Activated naive CD8-positive, alpha-beta T cell treated with anti-CD3 and anti-CD28 coated beads, Interleukin-2, amount 50 U/mL, for 16 hours (primary cell): ENCODE measurements around the gene TEX19.
"Not testable (repeated sequence)": the region's sequence is repeated elsewhere in the genome, so short reads cannot be mapped to it uniquely, and the experiment has no call there.

Experiments
- DNase-seq: peaks from one replicate; pipeline ENCODE4 v3.0.0-alpha.2; 2020; ENCODE audit warnings: low read depth, low spot score

TEX19 gene

DNA sequence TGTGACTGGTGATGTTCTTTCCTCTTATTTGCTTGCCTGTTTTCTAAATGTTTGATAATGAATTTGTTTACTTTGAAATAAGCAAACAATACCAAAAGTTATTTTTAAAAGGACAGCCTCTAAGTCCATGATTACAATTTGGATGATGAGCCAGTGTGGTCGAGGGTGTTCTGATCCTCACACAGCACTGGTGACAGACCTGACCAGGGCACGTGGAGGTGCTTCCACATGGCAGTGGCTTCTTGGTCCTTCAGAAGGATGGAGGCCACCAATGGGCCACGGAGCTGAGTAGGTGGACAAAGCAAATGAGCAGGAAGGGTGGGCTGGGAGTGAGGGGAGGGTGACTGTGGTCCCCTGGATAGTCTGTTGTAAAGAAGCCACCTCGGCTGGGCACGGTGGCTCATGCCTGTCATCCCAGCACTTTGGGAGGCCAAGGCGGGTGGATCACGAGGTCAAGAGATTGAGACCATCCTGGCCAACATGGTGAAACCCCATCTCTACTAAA is 4.2 kb upstream of the TEX19 start:
- no peak for DNase-seq

- no peak for DNase-seq
Observed at GRCh38 chr17:82355770-82356427, 3.1 kb upstream of the TEX19 start.

DNA sequence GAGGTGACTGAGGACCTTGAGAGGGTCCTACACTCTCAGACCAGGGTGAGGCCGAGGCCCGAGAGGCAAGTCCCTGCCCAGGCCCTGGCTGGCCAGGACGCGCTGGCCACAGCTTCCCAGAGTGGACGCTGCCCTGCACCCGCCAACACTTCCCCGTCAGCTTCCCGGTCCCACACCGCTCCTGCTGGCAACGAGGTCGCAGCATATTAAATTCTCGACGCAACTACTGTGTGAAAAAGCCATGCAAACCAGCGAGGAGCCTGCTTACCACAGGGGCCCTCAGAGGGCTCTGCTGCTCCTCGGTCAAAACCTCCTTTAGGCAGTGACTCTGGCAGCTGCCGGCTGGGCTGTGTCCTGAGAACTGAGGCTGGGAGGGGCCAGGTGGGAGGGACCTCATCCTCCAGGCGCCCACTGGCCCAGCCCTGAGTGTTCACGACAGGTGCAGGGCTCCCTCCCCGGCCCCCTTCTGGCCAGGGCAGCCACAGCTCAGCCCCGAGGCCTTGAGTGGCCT is 2.1 kb upstream of the TEX19 start:
- DNase-seq, result no peak

DNA sequence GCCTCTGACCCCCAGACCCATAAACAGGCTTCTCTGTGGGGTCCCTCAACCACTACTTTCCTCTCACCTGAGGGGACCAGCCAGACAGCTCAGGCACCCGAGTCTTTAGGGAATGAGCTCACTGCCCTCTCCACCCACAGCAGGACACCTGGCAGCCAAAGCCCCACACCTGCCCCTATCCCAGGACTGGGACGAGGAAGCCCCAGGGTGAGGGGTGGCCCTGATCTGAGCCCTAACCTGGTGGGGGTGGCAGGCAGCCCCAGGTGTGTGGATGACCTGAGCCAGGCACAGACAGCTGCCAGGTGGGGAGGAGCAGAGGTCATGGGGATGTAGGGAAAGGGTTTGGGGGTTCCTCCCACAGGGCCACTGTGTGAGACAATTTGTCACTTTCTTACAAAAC is 1.7 kb upstream of the TEX19 start:
- no peak for DNase-seq

DNA sequence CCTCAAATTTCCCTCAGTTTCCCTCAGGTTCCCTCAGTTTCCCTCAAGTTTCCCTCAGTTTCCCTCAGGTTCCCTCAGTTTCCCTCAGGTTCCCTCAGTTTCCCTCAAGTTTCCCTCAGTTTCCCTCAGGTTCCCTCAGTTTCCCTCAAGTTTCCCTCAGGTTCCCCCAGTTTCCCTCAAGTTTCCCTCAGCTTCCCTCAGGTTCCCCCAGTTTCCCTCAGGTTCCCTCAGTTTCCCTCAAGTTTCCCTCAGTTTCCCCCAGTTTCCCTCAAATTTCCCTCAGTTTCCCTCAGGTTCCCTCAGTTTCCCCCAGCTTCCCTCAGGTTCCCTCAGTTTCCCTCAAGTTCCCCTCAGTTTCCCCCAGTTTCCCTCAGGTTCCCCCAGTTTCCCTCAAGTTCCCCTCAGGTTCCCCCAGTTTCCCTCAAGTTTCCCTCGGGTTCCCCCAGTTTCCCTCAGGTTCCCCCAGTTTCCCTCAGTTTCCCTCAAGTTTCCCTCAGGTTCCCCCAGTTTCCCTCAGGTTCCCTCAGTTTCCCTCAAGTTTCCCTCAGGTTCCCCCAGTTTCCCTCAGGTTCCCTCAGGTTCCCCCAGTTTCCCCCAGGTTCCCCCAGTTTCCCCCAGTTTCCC is 516 bp downstream of the TEX19 start:
- not testable (repeated sequence) for DNase-seq

- DNase-seq, result no peak
Observed at GRCh38 chr17:82361885-82362633, 3.0 kb downstream of the TEX19 start.

DNA sequence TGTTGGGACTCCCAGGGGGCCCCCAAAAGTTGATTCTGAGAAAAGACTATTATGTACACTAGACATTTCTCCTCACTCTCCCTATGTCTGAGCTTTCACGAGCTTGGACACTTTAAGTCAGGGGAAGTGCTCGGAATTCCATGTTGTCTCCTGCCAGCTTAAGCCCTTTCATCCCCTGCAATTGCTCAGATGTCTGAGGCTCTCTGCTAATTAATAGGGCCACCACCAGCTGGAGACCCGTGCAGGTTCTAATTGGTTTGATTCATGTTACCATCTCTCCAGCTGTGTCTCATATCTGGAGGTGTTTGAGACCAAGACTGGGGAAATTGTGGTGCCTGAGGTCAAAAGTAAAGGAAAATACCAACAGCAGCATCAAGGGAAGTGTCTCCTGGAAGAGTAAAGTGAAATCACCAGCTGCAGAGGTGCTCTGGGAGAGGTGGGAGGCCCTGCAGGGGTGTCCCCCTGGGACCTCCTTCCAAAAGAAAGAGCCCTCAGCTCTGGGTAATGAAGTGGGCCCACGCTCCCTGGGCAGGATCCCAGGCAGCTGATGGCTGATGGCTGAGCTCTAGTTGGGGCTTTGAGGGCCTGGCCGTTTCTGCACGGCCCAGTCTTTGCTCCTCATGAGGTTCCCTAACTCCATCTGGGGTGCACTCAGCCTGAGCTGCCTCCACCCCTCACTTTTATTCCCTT is 6.7 kb downstream of the TEX19 start:
- no peak for DNase-seq

GRCh38 chr17:82366749-82367148 is 7.7 kb downstream of the TEX19 start:
- no peak for DNase-seq

- DNase-seq, result no peak
Observed at GRCh38 chr17:82367724-82368524, 8.9 kb downstream of the TEX19 start.

DNA sequence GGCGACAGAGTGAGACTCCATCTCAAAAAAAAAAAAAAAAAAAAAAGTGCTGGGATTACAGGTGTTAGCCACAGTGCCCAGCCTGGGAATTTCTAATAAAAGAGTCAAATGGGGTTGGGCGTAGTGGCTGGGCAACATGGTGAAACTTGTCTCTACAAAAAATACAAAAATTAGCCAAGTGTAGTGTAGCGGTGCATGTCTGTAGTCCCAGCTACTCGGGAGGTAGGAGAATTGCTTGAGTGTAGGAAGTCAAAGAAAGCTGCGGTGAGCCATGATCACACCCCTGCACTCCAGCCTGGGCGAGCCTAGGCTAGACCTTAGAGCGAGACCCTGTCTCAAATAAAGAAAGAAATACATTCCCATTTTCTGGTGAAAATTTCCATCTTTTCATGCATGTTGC is 10.2 kb downstream of the TEX19 start:
- no peak for DNase-seq

DNA sequence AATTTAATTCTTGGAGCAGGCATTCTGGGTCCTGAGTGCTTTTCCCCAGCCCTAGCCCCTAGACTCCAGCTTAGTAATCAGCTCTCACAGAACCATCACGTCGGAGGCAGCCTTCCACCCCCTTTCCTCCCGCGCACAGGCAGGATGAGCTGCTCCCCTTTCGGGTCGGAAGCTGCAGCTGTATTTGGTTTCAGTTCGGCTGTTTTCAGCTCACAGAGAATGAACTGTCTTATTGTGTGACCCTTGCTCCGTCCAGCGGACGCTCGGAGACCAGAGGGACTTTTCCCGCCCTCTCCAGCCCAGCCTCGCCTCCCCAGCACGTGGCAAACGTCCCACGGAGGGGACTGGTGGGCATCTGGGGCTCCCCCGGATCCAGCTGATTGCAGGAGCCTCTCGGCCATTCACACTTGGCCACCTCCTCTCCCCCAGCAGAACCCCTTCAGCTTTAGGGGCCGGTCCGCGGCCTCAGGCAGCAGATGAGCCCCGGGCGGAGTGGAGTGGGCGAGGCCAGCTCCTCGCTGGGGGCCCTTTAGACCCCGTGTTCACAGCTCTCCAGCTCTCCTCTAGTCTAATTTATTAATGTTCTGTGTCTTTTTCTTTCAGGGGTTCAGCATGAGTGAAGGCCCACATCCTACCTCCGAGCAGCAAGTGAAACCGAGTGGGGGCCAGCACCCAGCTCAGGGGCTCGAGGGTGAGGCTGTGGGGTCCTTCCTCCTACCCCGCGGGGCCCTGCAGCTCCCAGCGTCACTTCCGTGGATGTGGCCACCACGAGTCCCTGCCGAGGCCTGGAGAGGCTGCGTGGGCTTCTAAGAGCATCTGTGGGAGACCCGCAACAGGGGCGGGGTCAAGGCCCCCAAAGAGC is 11.7 kb downstream of the TEX19 start:
- no peak for DNase-seq

- DNase-seq, result no peak
Observed at GRCh38 chr17:82371333-82372248, 12.5 kb downstream of the TEX19 start, which contains the start of gene UTS2R. Gene UTS2R, plus strand, starts transcription at chr17:82371765. Its CDS starts 2,560 bp downstream, at chr17:82374325.

DNA sequence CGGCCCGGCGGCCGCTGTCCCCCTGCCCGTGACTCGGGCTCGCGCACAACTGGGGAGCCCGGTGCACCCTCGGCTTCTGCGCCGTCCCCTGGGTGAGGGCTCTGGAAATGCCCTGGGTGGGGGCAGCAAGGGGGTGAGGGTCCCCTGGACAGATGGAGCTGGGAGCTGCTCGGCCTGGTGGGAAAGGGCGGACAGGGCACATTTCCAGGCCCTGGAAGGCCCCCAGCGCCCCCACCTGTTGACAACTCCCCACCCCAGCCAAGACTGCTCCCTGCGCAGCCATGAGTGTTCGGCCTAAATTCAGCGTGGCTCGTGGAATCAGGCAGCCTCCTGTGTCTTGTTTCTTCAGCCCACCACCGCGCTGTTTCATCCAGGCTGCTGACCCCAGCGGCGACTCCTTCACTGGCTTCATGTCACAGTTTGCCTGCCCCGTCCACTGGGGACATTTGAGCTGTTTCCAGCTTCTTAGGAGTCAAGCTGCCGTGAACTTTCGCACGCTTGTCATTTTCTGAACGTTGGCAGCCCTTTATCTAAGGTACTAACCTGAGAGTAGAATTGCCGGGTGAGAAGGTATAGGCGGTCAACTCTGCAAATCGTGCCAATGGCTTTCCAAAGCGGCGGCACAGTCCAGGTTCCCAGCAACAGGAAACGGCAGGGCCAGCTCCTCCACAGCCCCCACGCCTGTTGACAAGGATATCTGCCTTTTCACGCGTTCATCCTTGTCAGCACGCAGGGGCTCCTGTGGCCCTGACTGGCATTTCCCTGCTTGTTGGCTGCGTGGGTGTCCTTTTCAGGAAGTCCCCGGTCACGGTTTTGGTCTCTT is 13.4 kb downstream of the TEX19 start:
- no peak for DNase-seq

- not testable (repeated sequence) for DNase-seq
Observed at GRCh38 chr17:82373072-82373452, 14.0 kb downstream of the TEX19 start.

DNA sequence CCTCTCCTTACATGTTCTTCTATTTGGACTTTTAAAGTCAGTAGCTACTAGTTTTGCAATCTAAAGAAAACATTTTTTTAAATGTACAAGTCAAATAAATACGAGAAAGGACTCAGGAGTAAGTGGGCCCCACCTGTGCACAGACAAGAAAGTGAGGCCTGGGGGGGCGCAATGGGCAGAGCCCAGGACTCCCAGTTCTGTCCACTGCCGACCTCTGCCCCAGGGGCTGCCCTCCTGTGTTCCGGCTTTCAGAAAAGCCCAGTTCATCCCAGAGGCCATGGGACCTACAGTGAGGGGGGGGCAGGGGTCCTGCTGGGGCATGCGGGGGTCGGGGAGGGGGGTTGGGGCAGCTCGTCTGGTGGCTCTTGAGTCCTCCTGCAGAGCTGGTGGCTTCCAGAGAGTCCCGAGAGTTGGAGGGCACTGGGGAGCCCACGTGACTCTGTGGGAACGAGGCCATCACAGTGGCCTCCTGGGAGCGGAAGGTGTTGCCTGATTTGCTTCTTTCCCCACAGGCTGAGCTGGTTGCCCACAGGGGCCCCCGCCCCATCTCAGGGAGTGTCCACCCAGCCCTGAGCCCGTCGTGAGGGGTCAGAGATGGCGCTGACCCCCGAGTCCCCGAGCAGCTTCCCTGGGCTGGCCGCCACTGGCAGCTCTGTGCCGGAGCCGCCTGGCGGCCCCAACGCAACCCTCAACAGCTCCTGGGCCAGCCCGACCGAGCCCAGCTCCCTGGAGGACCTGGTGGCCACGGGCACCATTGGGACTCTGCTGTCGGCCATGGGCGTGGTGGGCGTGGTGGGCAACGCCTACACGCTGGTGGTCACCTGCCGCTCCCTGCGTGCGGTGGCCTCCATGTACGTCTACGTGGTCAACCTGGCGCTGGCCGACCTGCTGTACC is 14.9 kb downstream of the TEX19 start:
- no peak for DNase-seq

GRCh38 chr17:82374626-82375331 is 15.7 kb downstream of the TEX19 start:
- no peak for DNase-seq
